ENCODE results near the gene WBP2NL.
A peak's percentile ranks its signal among the peaks of the same experiment; 100 is the strongest.

WBP2NL gene

GRCh38 chr22:42068291-42068690 is 69.7 kb downstream of the WBP2NL start:
- TF ChIP-seq RARB (CRISPR knock-in tag; IDR thresholded peaks at IDR 0.05): no peak
- TF ChIP-seq GLIS3 (CRISPR knock-in tag; IDR thresholded peaks at IDR 0.05): no peak
- no peak for TF ChIP-seq TSHZ2 (CRISPR knock-in tag; IDR thresholded peaks at IDR 0.05)
- TF ChIP-seq ZC3H10 (CRISPR knock-in tag; IDR thresholded peaks at IDR 0.05): no peak
- TF ChIP-seq CREB5 (CRISPR knock-in tag; IDR thresholded peaks at IDR 0.05; ENCODE audit: low read depth): no peak
- no peak for TF ChIP-seq PATZ1 (CRISPR knock-in tag; IDR thresholded peaks at IDR 0.05; ENCODE audit: borderline replicate concordance)
- TF ChIP-seq PPARA (CRISPR knock-in tag; IDR thresholded peaks at IDR 0.05; ENCODE audit: borderline replicate concordance): no peak
- no peak for TF ChIP-seq POU6F1 (CRISPR knock-in tag; IDR thresholded peaks at IDR 0.05; ENCODE audit: borderline replicate concordance, low read depth)
- no peak for TF ChIP-seq ESRRG (CRISPR knock-in tag; IDR thresholded peaks at IDR 0.05)
- no peak for TF ChIP-seq ISL1 (CRISPR knock-in tag; IDR thresholded peaks at IDR 0.05)
- no peak for TF ChIP-seq ZNF70 (CRISPR knock-in tag; IDR thresholded peaks at IDR 0.05)
- TF ChIP-seq ZFP3 (CRISPR knock-in tag; IDR thresholded peaks at IDR 0.05): no peak
- TF ChIP-seq SNAI2 (CRISPR knock-in tag; IDR thresholded peaks at IDR 0.05): no peak
- no peak for TF ChIP-seq ZNF565 (CRISPR knock-in tag; conservative IDR thresholded peaks at IDR 0.05; ENCODE audit: low read depth)
- TF ChIP-seq ZNF8 (CRISPR knock-in tag; IDR thresholded peaks at IDR 0.05): no peak

GRCh38 chr22:42069801-42070516 is 71.4 kb downstream of the WBP2NL start:
- peak; percentile 55 for ATAC-seq
- TF ChIP-seq GLIS3 (CRISPR knock-in tag; IDR thresholded peaks at IDR 0.05): no peak
- TF ChIP-seq ZNF8 (CRISPR knock-in tag; IDR thresholded peaks at IDR 0.05): no peak
- TF ChIP-seq TCF4 (CRISPR knock-in tag; IDR thresholded peaks at IDR 0.05; ENCODE audit: borderline replicate concordance): no peak
- TF ChIP-seq ARNTL (CRISPR knock-in tag; IDR thresholded peaks at IDR 0.05; ENCODE audit: borderline replicate concordance, low read depth): no peak
- no peak for TF ChIP-seq ESRRG (CRISPR knock-in tag; IDR thresholded peaks at IDR 0.05)
- TF ChIP-seq ZFP30 (CRISPR knock-in tag; IDR thresholded peaks at IDR 0.05): no peak
- no peak for TF ChIP-seq PATZ1 (CRISPR knock-in tag; IDR thresholded peaks at IDR 0.05; ENCODE audit: borderline replicate concordance)
- no peak for TF ChIP-seq CREB5 (CRISPR knock-in tag; IDR thresholded peaks at IDR 0.05; ENCODE audit: low read depth)
- TF ChIP-seq CSDC2 (CRISPR knock-in tag; IDR thresholded peaks at IDR 0.05): no peak
- no peak for TF ChIP-seq SNAI2 (CRISPR knock-in tag; IDR thresholded peaks at IDR 0.05)
- no peak for TF ChIP-seq ZFP3 (CRISPR knock-in tag; IDR thresholded peaks at IDR 0.05)
- TF ChIP-seq TOX (CRISPR knock-in tag; IDR thresholded peaks at IDR 0.05; ENCODE audit: borderline replicate concordance): no peak
- no peak for TF ChIP-seq OSR1 (CRISPR knock-in tag; IDR thresholded peaks at IDR 0.05)
- no peak for TF ChIP-seq RARB (CRISPR knock-in tag; IDR thresholded peaks at IDR 0.05)
- TF ChIP-seq ZNF70 (CRISPR knock-in tag; IDR thresholded peaks at IDR 0.05): no peak
- TF ChIP-seq ISL1 (CRISPR knock-in tag; IDR thresholded peaks at IDR 0.05): no peak
- TF ChIP-seq POU6F1 (CRISPR knock-in tag; IDR thresholded peaks at IDR 0.05; ENCODE audit: borderline replicate concordance, low read depth): no peak
- TF ChIP-seq PPARA (CRISPR knock-in tag; IDR thresholded peaks at IDR 0.05; ENCODE audit: borderline replicate concordance): no peak
- no peak for TF ChIP-seq BACH2 (CRISPR knock-in tag; IDR thresholded peaks at IDR 0.05; ENCODE audit: borderline replicate concordance)
- TF ChIP-seq ZNF565 (CRISPR knock-in tag; conservative IDR thresholded peaks at IDR 0.05; ENCODE audit: low read depth): no peak

More at GRCh38 chr22:42068291-42068690, 69.7 kb downstream of the WBP2NL start:
- ATAC-seq: no peak
